Chondrocyte (in vitro differentiated cells): Measurements from ENCODE around the gene SPECC1L. TPM values are rescaled to one million over a fixed set of nuclear protein-coding genes. Genes with fewer than 3 reads are reported as not detected.

Experiments
- DNase-seq: peaks from one replicate; pipeline ENCODE4 v3.0.0; 2021; ENCODE audit warnings: mixed read lengths, low spot score
- H3K27ac Mint-ChIP-seq: one replicate; pipeline ENCODE4 v1.8.0; 2021; ENCODE audit warnings: mild to moderate bottlenecking, moderate library complexity, mixed read lengths; ENCODE audit not compliant: unreplicated experiment
- H3K27me3 Mint-ChIP-seq: 2 replicates; pipeline ENCODE4 v1.8.0; 2021; ENCODE audit warnings: low read depth, mixed read lengths
- H3K36me3 Mint-ChIP-seq: 2 replicates; pipeline ENCODE4 v1.8.0; 2021; ENCODE audit warnings: low read depth, mixed read lengths
- H3K4me1 Mint-ChIP-seq: 2 replicates; pipeline ENCODE4 v1.8.0; 2021; ENCODE audit warnings: low read depth, mild to moderate bottlenecking, mixed read lengths
- H3K4me3 Mint-ChIP-seq: one replicate; pipeline ENCODE4 v1.8.0; 2021; ENCODE audit warnings: mild to moderate bottlenecking, moderate library complexity, mixed read lengths; ENCODE audit not compliant: unreplicated experiment
- H3K9me3 Mint-ChIP-seq: 2 replicates; pipeline ENCODE4 v1.8.0; 2021; ENCODE audit warnings: low read depth, mixed read lengths
- CTCF ChIP-seq: fragments of 200-600 bp; sonication (generic); IDR thresholded peaks from 2 replicates; pipeline ENCODE4 v1.5.0; 2021; ENCODE audit warnings: antibody characterized with exemption, mild to moderate bottlenecking, moderate library complexity
- total RNA-seq: library from RNA; stranded (reverse); gene quantifications from 3 replicates; pipeline ENCODE4 v1.2.1, GENCODE V29; 2021

Gene SPECC1L
- total RNA-seq, 1 donor from 2014 or later: 91.3 TPM

- DNase-seq: no peak
- Mint-ChIP-seq H3K36me3 (peaks cover 38% of the 10 kb centered on the region), H3K4me3 (no peak overlapping the region), H3K4me1 (peaks cover 9% of the 10 kb centered on the region), H3K9me3 (peaks cover 4% of the 10 kb centered on the region), H3K27ac (no peak overlapping the region), H3K27me3 (no peaks in the 10 kb centered on the region)
- TF ChIP-seq CTCF: no peak
Observed at GRCh38 chr22:24355574-24355973, 84.9 kb downstream of the SPECC1L start.

- DNase-seq: no peak
- H3K9me3 Mint-ChIP-seq: peaks cover 4% of the 10 kb centered on the region
- H3K27me3 Mint-ChIP-seq: no peaks in the 10 kb centered on the region
- H3K27ac Mint-ChIP-seq: no peak overlapping the region
- no peak for TF ChIP-seq CTCF
- H3K4me3 Mint-ChIP-seq: no peak overlapping the region
- peaks cover 9% of the 10 kb centered on the region for H3K4me1 Mint-ChIP-seq
- peaks cover 32% of the 10 kb centered on the region for H3K36me3 Mint-ChIP-seq
Observed at GRCh38 chr22:24357547-24357946, 86.9 kb downstream of the SPECC1L start.

GRCh38 chr22:24358105-24358836 lies 87.6 kb downstream of the SPECC1L start:
- H3K9me3 Mint-ChIP-seq: peaks cover 4% of the 10 kb centered on the region
- H3K27me3 Mint-ChIP-seq: no peaks in the 10 kb centered on the region
- H3K4me1 Mint-ChIP-seq: peaks cover 9% of the 10 kb centered on the region
- peaks cover 28% of the 10 kb centered on the region for H3K36me3 Mint-ChIP-seq
- no peak overlapping the region for H3K4me3 Mint-ChIP-seq
- no peak for DNase-seq
- TF ChIP-seq CTCF: no peak
- H3K27ac Mint-ChIP-seq: no peak overlapping the region

- H3K4me1 Mint-ChIP-seq: peaks cover 9% of the 10 kb centered on the region
- H3K36me3 Mint-ChIP-seq: peaks cover 17% of the 10 kb centered on the region
- no peak for DNase-seq
- H3K27ac Mint-ChIP-seq: peak overlapping the region; percentile 7
- H3K4me3 Mint-ChIP-seq: no peak overlapping the region
- TF ChIP-seq CTCF: no peak
- no peaks in the 10 kb centered on the region for H3K9me3 Mint-ChIP-seq
- H3K27me3 Mint-ChIP-seq: no peaks in the 10 kb centered on the region
Observed at GRCh38 chr22:24359452-24360120, 89.0 kb downstream of the SPECC1L start.

- peaks cover 12% of the 10 kb centered on the region for H3K4me1 Mint-ChIP-seq
- peaks cover 20% of the 10 kb centered on the region for H3K36me3 Mint-ChIP-seq
- H3K4me3 Mint-ChIP-seq: no peak overlapping the region
- H3K27ac Mint-ChIP-seq: no peak overlapping the region
- H3K9me3 Mint-ChIP-seq: no peaks in the 10 kb centered on the region
- no peak for TF ChIP-seq CTCF
- no peak for DNase-seq
- H3K27me3 Mint-ChIP-seq: no peaks in the 10 kb centered on the region
Observed at GRCh38 chr22:24361976-24362646, 91.5 kb downstream of the SPECC1L start.
